GM06990 (cell line): ENCODE data around the gene TOGARAM2.

ENCODE experiments used
- DNase-seq: peaks from one replicate; pipeline ENCODE4 v3.0.0-alpha.2; 2011; ENCODE audit not compliant: insufficient read length; ENCODE audit errors: extremely low read depth
- H3K27me3 ChIP-seq: replicated peaks from 2 replicates; pipeline ENCODE4 v1.6.0; 2011; ENCODE audit warnings: low read length; ENCODE audit not compliant: control insufficient read depth, insufficient read depth
- H3K36me3 ChIP-seq: 2 replicates; pipeline ENCODE4 v1.5.1; 2011; ENCODE audit warnings: low read length; ENCODE audit not compliant: control insufficient read depth, insufficient read depth
- H3K4me3 ChIP-seq: replicated peaks from 2 replicates; pipeline ENCODE4 v1.5.1; 2011; ENCODE audit warnings: low read depth, mild to moderate bottlenecking, control low read depth, low read length
- TF ChIP-seq, protein P1 (sequence below): IDR thresholded peaks from 2 replicates; pipeline ENCODE4 v1.5.1; 2011; ENCODE audit warnings: low read length, control low read depth, mild to moderate bottlenecking, inconsistent platforms; ENCODE audit not compliant: insufficient read depth, poor library complexity, severe bottlenecking

Gene TOGARAM2

DNA sequence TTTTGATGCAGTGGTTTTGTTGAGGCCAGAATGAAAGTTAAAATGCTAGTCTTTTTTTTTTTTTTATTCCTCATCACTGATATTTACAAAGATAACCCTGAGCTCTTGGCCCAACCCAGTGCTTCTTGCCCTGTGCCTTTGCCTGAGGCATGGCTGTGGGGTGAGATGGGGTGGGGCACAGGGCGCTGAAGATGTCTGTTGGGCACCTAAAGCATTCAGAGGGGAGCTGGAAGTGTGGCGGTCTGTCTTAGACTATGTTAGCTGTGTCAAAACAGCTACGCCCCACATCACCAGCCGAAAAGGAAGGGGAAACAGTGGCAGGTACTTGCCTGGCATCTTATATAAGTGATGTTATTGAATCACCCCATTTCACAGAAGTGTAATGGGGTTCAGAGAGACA lies 20.7 kb downstream of the TOGARAM2 start:
- Histone ChIP-seq H3K27me3 (no peaks in the 10 kb centered on the region), H3K36me3 (no peaks in the 10 kb centered on the region), H3K4me3 (no peak overlapping the region)
- TF ChIP-seq, protein P1, sequence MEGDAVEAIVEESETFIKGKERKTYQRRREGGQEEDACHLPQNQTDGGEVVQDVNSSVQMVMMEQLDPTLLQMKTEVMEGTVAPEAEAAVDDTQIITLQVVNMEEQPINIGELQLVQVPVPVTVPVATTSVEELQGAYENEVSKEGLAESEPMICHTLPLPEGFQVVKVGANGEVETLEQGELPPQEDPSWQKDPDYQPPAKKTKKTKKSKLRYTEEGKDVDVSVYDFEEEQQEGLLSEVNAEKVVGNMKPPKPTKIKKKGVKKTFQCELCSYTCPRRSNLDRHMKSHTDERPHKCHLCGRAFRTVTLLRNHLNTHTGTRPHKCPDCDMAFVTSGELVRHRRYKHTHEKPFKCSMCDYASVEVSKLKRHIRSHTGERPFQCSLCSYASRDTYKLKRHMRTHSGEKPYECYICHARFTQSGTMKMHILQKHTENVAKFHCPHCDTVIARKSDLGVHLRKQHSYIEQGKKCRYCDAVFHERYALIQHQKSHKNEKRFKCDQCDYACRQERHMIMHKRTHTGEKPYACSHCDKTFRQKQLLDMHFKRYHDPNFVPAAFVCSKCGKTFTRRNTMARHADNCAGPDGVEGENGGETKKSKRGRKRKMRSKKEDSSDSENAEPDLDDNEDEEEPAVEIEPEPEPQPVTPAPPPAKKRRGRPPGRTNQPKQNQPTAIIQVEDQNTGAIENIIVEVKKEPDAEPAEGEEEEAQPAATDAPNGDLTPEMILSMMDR: no peak
- no peak for DNase-seq

DNA sequence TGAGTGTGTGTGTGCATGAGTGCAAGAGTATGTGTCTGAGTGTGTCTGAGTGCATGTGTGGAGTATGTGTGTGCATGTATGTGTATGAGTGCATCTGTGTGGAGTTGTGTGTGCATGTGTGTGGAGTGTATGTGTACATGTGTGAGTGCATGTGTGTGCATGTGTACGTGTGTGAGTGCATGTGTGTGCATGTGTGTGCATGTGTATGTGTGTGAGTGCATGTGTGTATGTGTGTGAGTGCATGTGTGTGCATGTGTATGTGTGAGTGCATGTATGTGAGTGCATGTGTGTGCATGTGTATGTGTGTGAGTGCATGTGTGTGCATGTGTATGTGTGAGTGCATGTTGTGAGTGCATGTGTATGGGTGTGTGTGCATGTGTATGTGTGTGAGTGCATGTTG lies 23.7 kb downstream of the TOGARAM2 start:
- Histone ChIP-seq H3K27me3 (no peaks in the 10 kb centered on the region), H3K36me3 (no peaks in the 10 kb centered on the region), H3K4me3 (no peak overlapping the region)
- no peak for DNase-seq
- TF ChIP-seq, protein P1: no peak

DNA sequence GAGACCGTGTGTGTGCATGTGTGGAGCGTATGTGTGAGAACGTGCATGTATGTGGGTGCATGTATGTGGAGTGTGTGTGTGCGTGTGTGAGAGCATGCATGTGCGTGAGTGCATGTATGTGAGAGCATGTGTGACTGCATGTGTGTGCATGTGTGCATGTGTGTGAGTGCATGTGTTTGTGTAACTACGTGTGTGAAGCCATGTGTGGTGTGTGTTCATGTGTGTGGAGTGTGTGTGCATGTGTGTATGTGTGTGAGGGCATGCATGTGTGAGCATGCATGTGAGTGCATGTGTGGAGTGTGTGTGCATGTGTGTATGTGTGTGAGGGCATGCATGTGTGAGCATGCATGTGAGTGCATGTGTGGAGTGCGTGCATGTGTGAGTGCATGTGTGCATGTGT lies 24.2 kb downstream of the TOGARAM2 start:
- no peaks in the 10 kb centered on the region for H3K36me3 ChIP-seq
- DNase-seq: no peak
- no peak overlapping the region for H3K4me3 ChIP-seq
- TF ChIP-seq, protein P1: no peak
- no peaks in the 10 kb centered on the region for H3K27me3 ChIP-seq

DNA sequence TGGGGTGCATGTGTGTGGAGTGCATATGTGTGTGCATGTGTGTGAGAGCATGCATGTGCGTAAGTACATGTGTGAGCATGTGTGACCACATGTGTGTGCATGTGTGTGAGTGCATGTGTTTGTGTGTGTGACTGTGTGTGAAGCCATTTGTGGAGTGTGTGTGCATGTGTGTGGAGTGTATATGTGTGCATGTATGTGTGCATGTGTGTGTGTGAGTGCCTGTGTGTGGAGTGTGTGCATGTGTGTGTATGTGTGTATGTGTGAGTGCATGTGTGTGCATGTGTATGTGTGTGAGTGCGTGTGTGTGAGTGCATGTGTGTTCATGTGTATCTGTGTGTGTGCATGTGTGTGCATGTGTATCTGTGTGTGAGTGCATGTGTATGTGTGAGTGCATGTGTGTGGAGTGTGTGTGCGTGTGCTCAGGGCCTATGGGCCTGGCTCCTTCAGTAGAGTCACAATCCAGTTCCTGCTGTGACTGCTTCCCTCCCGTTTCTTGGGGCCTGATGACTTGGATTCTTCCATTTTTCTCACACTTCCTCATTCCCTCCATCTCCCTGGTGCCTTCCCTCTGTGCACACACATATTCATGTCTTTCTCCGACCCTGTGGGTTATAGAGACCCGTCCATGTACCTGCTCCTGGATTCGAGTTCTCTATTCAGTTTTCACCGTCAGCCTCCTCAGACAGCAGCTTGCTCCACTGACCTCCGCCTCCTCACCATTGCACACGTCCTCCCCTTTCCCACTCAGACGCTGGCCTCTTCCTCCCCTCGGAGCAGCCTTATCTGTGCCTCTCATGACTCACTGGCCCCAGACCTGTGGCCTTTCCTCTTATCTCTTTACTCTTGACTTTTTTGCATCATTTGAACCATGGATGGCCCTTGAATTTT lies 25.2 kb downstream of the TOGARAM2 start:
- TF ChIP-seq, protein P1: no peak
- H3K27me3 ChIP-seq: no peaks in the 10 kb centered on the region
- DNase-seq: no peak
- H3K4me3 ChIP-seq: no peak overlapping the region
- no peaks in the 10 kb centered on the region for H3K36me3 ChIP-seq

DNA sequence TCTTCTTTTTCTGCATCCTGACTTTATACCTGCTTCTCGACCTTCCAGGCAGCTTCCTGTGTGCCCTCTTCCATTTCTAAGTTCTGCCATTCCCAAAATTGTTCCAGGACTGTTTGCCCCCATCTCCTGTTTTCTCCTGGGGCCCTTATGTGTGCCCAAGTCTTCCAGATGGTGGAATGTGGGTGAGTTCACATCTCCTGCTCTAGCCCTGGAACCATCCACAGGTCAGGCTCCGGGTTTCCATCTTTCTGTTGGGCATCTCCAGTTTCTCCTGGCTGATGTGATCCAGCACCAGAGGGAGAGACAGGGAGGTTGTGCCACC lies 25.8 kb downstream of the TOGARAM2 start:
- no peak for DNase-seq
- H3K36me3 ChIP-seq: no peaks in the 10 kb centered on the region
- no peaks in the 10 kb centered on the region for H3K27me3 ChIP-seq
- H3K4me3 ChIP-seq: no peak overlapping the region
- TF ChIP-seq, protein P1: no peak
